HFFc6 (cell line): ENCODE data around the gene PEF1. TPM values are rescaled to one million over a fixed set of nuclear protein-coding genes. Genes with fewer than 3 reads are reported as not detected.

ENCODE experiments used
- DNase-seq: peaks from one replicate; pipeline ENCODE4 v3.0.0-alpha.2; 2018
- H3K27ac Mint-ChIP-seq: 2 replicates; pipeline ENCODE4 v1.8.0; 2020; ENCODE audit warnings: mild to moderate bottlenecking, mixed read lengths
- H3K27me3 Mint-ChIP-seq: 2 replicates; pipeline ENCODE4 v1.8.0; 2021; ENCODE audit warnings: mild to moderate bottlenecking, moderate library complexity, mixed read lengths; ENCODE audit not compliant: insufficient read depth
- H3K36me3 Mint-ChIP-seq: 2 replicates; pipeline ENCODE4 v1.8.0; 2021; ENCODE audit warnings: low read depth, mixed read lengths
- H3K4me1 Mint-ChIP-seq: 2 replicates; pipeline ENCODE4 v1.8.0; 2020; ENCODE audit warnings: low read depth, mixed read lengths
- H3K4me3 Mint-ChIP-seq: 2 replicates; pipeline ENCODE4 v1.8.0; 2020; ENCODE audit warnings: mild to moderate bottlenecking, moderate library complexity, mixed read lengths
- H3K9me3 Mint-ChIP-seq: 2 replicates; pipeline ENCODE4 v1.8.0; 2020; ENCODE audit warnings: mild to moderate bottlenecking, mixed read lengths
- CTCF ChIP-seq: fragments of 200-600 bp; sonication (generic); IDR thresholded peaks from 2 replicates; pipeline ENCODE4 v1.5.0; 2021; ENCODE audit warnings: antibody characterized with exemption, mild to moderate bottlenecking
- total RNA-seq, 6 experiments: library from RNA; stranded (reverse); fragmentation: NEBNext Ultra II Directional; extraction: Animal tissue kit (Norgen Biotek cat#: 25700); gene quantifications; 2 replicates in 1 of 6; 3 replicates in 5 of 6; pipeline ENCODE4 v1.2.3, GENCODE V29; 2021

PEF1 gene
- total RNA-seq, 6 experiments from 2014 or later = 65.8 to 81.3 (median 69.3) TPM

DNA sequence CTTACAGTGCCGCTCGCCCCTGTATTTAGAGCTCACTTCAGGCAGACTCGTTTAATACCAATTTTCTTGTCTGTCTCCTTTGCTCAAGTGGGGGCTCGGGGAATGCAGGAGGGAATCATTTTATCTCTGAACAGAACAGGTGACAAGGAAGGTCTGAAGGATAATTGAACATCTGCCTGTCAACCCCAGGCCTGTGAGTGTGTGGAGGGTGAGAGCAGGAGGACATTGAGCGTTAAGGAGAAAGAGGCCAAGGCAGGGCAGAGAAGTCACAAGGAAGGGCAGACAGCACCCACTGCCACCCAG is 9.7 kb upstream of the PEF1 start:
- Mint-ChIP-seq H3K27ac (no peak overlapping the region), H3K27me3 (peaks cover 3% of the 10 kb centered on the region; the same call in 1 of the 2 replicates), H3K4me3 (no peak overlapping the region), H3K4me1 (peaks cover 25% of the 10 kb centered on the region; the same call in 1 of the 2 replicates), H3K36me3 (peaks cover 26% of the 10 kb centered on the region), H3K9me3 (no peaks in the 10 kb centered on the region)
- no peak for DNase-seq
- no peak for TF ChIP-seq CTCF

DNA sequence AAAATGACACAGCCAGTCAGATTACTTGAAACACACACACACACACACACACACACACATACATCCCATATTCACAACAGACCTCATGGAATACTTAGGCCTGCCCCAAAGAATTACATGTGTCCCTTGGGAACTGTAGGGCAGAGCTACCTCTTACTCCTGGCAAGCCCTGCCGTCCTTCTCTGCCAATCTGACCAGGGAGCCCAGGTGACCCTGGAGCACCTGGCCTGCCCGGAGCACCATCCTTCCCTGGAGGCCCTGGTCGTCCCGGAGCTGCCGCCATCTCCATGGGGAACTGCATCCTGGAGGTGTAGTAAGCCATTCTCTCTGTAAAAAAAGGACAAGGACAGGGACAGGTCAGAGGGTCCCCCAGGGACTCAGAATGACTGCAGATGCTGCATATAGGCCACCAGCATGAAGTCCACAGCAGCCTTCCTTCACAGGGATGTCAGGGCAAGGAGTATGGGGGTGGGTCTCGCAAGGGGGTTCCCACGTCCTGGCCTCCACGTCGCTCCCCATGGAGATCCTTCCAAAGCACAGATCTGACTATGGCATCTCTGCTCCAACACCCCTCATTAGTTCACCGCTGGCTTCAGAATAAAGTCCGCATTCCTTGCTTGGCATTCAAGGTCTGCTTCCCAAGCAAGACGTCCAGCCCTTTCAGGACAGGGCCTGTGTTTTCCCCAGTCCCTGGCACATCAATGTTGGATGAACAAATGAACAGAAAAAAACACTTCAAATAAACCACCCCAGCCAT is 9.2 kb upstream of the PEF1 start:
- Mint-ChIP-seq H3K4me3 (no peak overlapping the region), H3K4me1 (peaks cover 19% of the 10 kb centered on the region; the same call in 1 of the 2 replicates), H3K36me3 (peaks cover 26% of the 10 kb centered on the region), H3K9me3 (no peaks in the 10 kb centered on the region), H3K27me3 (peaks cover 3% of the 10 kb centered on the region; the same call in 1 of the 2 replicates), H3K27ac (no peak overlapping the region)
- DNase-seq = no peak
- TF ChIP-seq CTCF = no peak

- Mint-ChIP-seq H3K36me3 (peaks cover 26% of the 10 kb centered on the region), H3K27ac (no peak overlapping the region), H3K4me1 (peaks cover 17% of the 10 kb centered on the region; the same call in 1 of the 2 replicates), H3K27me3 (peaks cover 3% of the 10 kb centered on the region; the same call in 1 of the 2 replicates), H3K4me3 (no peak overlapping the region), H3K9me3 (no peaks in the 10 kb centered on the region)
- no peak for TF ChIP-seq CTCF
- DNase-seq = no peak
Measured at GRCh38 chr1:31652891-31653499, 8.3 kb upstream of the PEF1 start.

GRCh38 chr1:31651766-31652165 is 7.1 kb upstream of the PEF1 start:
- no peak for TF ChIP-seq CTCF
- H3K4me3 Mint-ChIP-seq = no peak overlapping the region
- H3K27me3 Mint-ChIP-seq = peaks cover 3% of the 10 kb centered on the region; the same call in 1 of the 2 replicates
- no peak for DNase-seq
- H3K27ac Mint-ChIP-seq = no peak overlapping the region
- H3K36me3 Mint-ChIP-seq = peaks cover 23% of the 10 kb centered on the region
- peaks cover 25% of the 10 kb centered on the region for H3K4me1 Mint-ChIP-seq
- no peaks in the 10 kb centered on the region for H3K9me3 Mint-ChIP-seq

DNA sequence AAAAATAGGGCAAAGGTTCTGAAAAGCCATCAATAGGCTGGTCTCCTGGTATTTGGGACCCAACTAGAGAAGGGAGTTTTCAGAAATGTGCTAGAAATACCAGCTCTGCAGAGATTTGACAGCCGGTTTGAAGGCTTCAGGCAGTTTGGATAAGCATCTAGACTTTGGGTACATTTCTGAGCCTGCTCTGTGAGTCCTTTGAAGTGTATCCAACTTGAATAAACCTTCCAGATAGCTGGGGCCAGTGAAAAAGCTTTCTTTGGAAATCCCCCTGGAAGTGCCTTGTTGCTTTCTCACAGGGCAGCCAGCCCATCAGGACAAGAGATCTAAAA is 6.4 kb upstream of the PEF1 start:
- H3K27me3 Mint-ChIP-seq = peaks cover 3% of the 10 kb centered on the region; the same call in 1 of the 2 replicates
- H3K4me1 Mint-ChIP-seq = peaks cover 32% of the 10 kb centered on the region
- H3K4me3 Mint-ChIP-seq = no peak overlapping the region
- TF ChIP-seq CTCF = no peak
- no peak overlapping the region for H3K27ac Mint-ChIP-seq
- H3K36me3 Mint-ChIP-seq = peaks cover 20% of the 10 kb centered on the region
- no peaks in the 10 kb centered on the region for H3K9me3 Mint-ChIP-seq
- DNase-seq = no peak
